GM23248 (cell line): ENCODE results near the gene KLHL10. TPM values are rescaled to one million over a fixed set of nuclear protein-coding genes. Genes with fewer than 3 reads are reported as not detected.

Experiments used
- DNase-seq: peaks from one replicate; pipeline ENCODE4 v3.0.0-alpha.2; 2015
- H2AFZ ChIP-seq: fragments of 200-600 bp; sonication (generic); 2 replicates; pipeline ENCODE4 v1.6.1; 2016; ENCODE audit warnings: antibody characterized with exemption
- H3F3A ChIP-seq: fragments of 200-600 bp; sonication (generic); 2 replicates; pipeline ENCODE4 v1.6.1; 2016; ENCODE audit warnings: mild to moderate bottlenecking, antibody characterized with exemption, mixed run types; ENCODE audit not compliant: insufficient read depth
- H3K27ac ChIP-seq: fragments of 200-600 bp; sonication (generic); 2 replicates; pipeline ENCODE4 v1.5.1; 2016; ENCODE audit warnings: mild to moderate bottlenecking
- H3K27me3 ChIP-seq: fragments of 200-600 bp; sonication (generic); replicated peaks from 2 replicates; pipeline ENCODE4 v1.6.1; 2016; ENCODE audit warnings: mild to moderate bottlenecking; ENCODE audit not compliant: insufficient read depth
- H3K36me3 ChIP-seq: fragments of 200-600 bp; sonication (generic); 2 replicates; pipeline ENCODE4 v1.6.1; 2016; ENCODE audit warnings: low read depth, mild to moderate bottlenecking
- H3K4me1 ChIP-seq: fragments of 200-600 bp; sonication (generic); 2 replicates; pipeline ENCODE4 v1.6.1; 2016; ENCODE audit warnings: mild to moderate bottlenecking; ENCODE audit not compliant: insufficient read depth
- H3K4me2 ChIP-seq: fragments of 200-600 bp; sonication (generic); one replicate; pipeline ENCODE4 v1.6.1; 2016; ENCODE audit warnings: mild to moderate bottlenecking; ENCODE audit not compliant: unreplicated experiment
- H3K4me3 ChIP-seq: fragments of 200-600 bp; sonication (generic); 2 replicates; pipeline ENCODE4 v1.5.1; 2016; ENCODE audit warnings: mild to moderate bottlenecking
- H3K79me2 ChIP-seq: fragments of 200-600 bp; sonication (generic); 2 replicates; pipeline ENCODE4 v1.6.1; 2016; ENCODE audit warnings: mild to moderate bottlenecking; ENCODE audit not compliant: insufficient read depth
- H3K9ac ChIP-seq: fragments of 200-600 bp; sonication (generic); 2 replicates; pipeline ENCODE4 v1.6.1; 2016; ENCODE audit warnings: mild to moderate bottlenecking
- H3K9me2 ChIP-seq: fragments of 200-600 bp; sonication (generic); 2 replicates; pipeline ENCODE4 v1.6.1; 2016; ENCODE audit warnings: mixed run types, mild to moderate bottlenecking, moderate library complexity; ENCODE audit not compliant: insufficient read depth
- H3K9me3 ChIP-seq: fragments of 200-600 bp; sonication (generic); one replicate; pipeline ENCODE4 v1.6.1; 2017; ENCODE audit warnings: low read depth
- H4K20me1 ChIP-seq: fragments of 200-600 bp; sonication (generic); 2 replicates; pipeline ENCODE4 v1.6.0; 2016; ENCODE audit not compliant: insufficient read depth
- EZH2 ChIP-seq: fragments of 200-600 bp; sonication (generic); IDR thresholded peaks from 2 replicates; pipeline ENCODE4 v1.6.1; 2018; ENCODE audit warnings: antibody characterized with exemption, mild to moderate bottlenecking; ENCODE audit not compliant: insufficient read depth, poor library complexity, severe bottlenecking
- EZH2phosphoT487 ChIP-seq: fragments of 200-600 bp; sonication (generic); IDR thresholded peaks from 2 replicates; pipeline ENCODE4 v1.6.1; 2018; ENCODE audit warnings: antibody characterized with exemption, moderate library complexity, mild to moderate bottlenecking, low read depth; ENCODE audit not compliant: insufficient read depth
- WGBS, 2 experiments: methylation state at CpG; one replicate each; pipeline ENCODE4 v1.1.6; 2015 to 2017; ENCODE audit warnings: low lambda C conversion rate in 2 of 2, low coverage in 1 of 2; ENCODE audit errors: missing lambda C conversion rate in 2 of 2; 5-methylcytosine and 5-hydroxymethylcytosine counted together
- in situ Hi-C: fragments of 300-500 bp; cut with MboI; formaldehyde crosslinking; loops from 2 replicates; pipeline ENCODE4 v1.15.0; 2020
- polyA plus RNA-seq: library from polyadenylated mRNA; unstranded; fragments of >200 nt; fragmentation: Nextera tagmentation; extraction: Ambion mirVana; gene quantifications from 2 replicates; pipeline ENCODE4 v1.2.1, GENCODE V29; 2016
- total RNA-seq: library from RNA; depleted of rRNA; stranded (reverse); fragments of >200 nt; shearing (Covaris generic); gene quantifications from 2 replicates; pipeline ENCODE4 v1.2.3, GENCODE V29; 2014

The KLHL10 gene
- total and polyA plus RNA-seq, 2 experiments from 2014 or later = 0.09 to 2.3 TPM

DNA sequence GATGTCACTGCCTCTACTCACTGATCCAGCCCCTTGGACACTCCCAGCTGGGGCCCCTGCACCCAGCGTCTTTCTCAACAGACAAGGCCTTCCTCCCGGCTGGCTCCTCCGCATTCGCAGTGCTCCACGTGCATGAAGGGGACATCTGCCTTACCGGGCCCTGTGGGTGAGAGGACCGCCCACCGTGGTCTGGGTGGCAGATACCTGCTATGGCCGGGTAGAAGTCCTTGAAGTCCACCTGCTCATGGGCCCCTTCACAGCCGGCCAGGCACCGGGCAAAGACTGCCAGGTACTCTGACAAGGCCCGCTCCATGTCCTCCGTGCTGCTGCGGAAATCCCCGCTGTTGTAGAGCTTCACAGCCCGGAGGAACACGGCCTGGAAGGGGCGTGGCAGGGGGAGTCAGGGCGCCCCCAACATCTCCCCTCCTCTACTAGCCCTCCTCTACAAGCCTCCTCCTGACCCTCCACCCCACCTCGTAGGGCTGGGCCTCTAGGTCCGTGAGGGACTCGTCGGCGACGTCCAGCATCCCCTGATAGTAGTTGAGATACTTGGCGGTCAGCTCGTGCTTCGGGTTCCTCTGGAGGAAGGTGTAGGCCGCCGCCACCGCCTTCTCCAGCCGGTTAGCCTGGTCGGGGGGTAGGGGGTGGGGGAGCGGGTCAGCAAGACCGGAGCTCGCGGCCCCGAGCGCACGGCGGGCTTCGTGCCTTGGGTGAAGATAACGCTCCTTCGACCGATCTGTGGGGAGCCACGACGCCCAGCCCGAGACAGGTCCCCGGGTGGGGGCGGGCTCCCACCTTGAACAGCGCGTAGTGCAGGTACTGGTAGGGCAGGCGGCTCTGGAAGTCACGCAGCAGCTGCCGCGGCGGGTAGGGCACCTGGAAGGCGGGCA is 26.7 kb upstream of the KLHL10 start:
- Histone ChIP-seq H3K9ac (peak overlapping the region; percentile 97), H3K36me3 (no peaks in the 10 kb centered on the region; the same call in 1 of the 2 replicates), H3F3A (no peaks in the 10 kb centered on the region), H3K27me3 (no peaks in the 10 kb centered on the region), H3K4me3 (peak overlapping the region; percentile 92), H3K4me1 (peaks cover 28% of the 10 kb centered on the region), H3K79me2 (peaks cover 65% of the 10 kb centered on the region), H3K4me2 (peak overlapping the region; percentile 98), H2AFZ (peak overlapping the region; percentile 87), H3K27ac (peak overlapping the region; percentile 79), H3K9me2 (no peaks in the 10 kb centered on the region), H3K9me3 (no peaks in the 10 kb centered on the region), H4K20me1 (no peaks in the 10 kb centered on the region)
- in situ Hi-C loops = no loop called here
- peak; percentile 38 for DNase-seq
- TF ChIP-seq EZH2 = no peak
- TF ChIP-seq EZH2phosphoT487 = no peak
- WGBS, 2 experiments = 11 to 20% methylated on average over 48 to 51 of the region's 58 CpGs

DNA sequence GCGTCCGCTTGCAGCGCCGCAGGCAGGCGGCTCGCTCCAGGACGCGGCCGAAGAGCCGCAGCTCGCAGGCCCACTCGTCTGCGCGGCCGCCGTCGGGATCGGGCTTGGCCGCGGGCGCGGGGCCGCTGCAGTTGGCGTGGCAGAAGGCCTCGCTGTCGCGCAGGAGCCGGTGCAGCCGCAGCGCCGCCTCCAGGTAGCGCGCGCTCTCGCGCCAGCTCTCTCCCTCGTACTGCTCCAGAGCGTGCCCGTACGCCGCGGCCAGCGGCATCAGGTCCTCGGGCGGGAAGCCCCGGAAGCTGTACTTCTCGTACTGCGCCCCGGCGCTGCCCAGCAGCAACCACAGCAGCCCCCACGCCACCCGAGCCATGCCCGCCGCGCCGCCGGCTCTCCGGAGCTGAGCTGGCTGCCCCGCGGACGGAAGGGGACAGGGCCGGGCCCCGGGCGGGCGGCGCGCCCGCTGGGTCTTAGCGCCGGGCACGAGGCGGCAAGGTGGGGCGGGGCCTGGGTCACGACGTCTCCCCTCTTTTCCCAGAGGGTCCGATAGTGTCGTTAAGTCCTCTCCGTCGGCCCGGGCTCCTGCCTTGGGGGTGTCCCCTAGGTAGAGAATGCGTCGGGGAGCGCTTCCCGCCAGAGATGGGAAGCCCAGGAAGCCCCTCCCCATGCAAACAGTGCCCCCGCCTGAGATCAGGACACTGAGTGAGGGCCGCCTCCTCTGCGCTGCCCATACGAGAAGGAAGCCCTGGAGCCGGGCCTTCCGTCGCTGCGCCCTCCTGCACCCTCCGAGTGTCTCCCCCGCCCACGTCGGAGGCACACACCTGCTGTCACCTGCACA is 25.9 kb upstream of the KLHL10 start, which contains the start of gene P3H4:
Gene P3H4 (minus strand): TSS at position 401 of the 832 bp plus-strand sequence. CDS start 34 bp downstream, at position 367.
- Histone ChIP-seq H3K9me2 (no peaks in the 10 kb centered on the region), H3K27me3 (no peaks in the 10 kb centered on the region), H3K4me1 (peaks cover 28% of the 10 kb centered on the region), H3K27ac (peak within 1 kb of the TSS; percentile 79), H3K36me3 (no peaks in the 10 kb centered on the region; the same call in 1 of the 2 replicates), H3F3A (no peaks in the 10 kb centered on the region), H3K9me3 (no peaks in the 10 kb centered on the region), H2AFZ (peak within 1 kb of the TSS; percentile 87), H3K79me2 (peaks cover 73% of the 10 kb centered on the region), H3K4me3 (peak within 1 kb of the TSS; percentile 92), H4K20me1 (peaks cover 7% of the 10 kb centered on the region; the same call in 1 of the 2 replicates), H3K9ac (peak within 1 kb of the TSS; percentile 97), H3K4me2 (peak within 1 kb of the TSS; percentile 98)
- peak; percentile 90 for DNase-seq
- in situ Hi-C loops = no loop called here
- no peak for TF ChIP-seq EZH2
- TF ChIP-seq EZH2phosphoT487 = no peak
- 1% methylated on average over 68 to 89 of the region's 96 CpGs for WGBS, 2 experiments

DNA sequence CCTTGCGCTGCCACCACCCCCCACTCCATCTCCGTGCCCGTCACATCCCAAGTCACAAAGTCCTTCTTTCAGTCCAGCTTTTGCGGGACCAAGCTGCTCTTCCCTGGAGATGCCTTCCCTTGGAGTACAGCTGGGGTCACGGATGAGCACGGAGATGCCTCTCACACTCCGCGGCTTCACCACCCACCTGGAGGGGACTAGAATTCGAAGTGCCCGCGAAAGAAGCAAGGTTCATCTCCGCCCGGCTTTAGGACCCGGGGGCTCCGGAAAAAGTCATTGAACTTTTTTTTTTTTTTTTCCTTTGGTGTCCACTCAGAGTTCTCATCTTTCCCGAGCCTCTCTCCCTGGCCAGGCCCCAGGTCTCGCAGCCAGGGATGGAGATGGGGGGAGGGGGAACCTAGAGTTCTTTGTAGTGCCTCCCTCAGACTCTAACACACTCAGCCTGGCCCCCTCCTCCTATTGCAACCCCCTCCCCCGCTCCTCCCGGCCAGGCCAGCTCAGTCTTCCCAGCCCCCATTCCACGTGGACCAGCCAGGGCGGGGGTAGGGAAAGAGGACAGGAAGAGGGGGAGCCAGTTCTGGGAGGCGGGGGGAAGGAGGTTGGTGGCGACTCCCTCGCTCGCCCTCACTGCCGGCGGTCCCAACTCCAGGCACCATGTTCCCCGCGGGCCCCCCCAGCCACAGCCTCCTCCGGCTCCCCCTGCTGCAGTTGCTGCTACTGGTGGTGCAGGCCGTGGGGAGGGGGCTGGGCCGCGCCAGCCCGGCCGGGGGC is 25.1 kb upstream of the KLHL10 start, which contains the start of gene FKBP10:
Gene FKBP10 (plus strand): TSS at position 624 of the 771 bp plus-strand sequence. CDS start 31 bp downstream, at position 655.
- H3K4me3 ChIP-seq = peak within 1 kb of the TSS; percentile 92
- peak within 1 kb of the TSS; percentile 79 for H3K27ac ChIP-seq
- no peaks in the 10 kb centered on the region for H3F3A ChIP-seq
- 1 to 3% methylated on average over 23 to 31 of the region's 35 CpGs for WGBS, 2 experiments
- peaks cover 3% of the 10 kb centered on the region; the same call in 1 of the 2 replicates for H3K36me3 ChIP-seq
- peak within 1 kb of the TSS; percentile 87 for H2AFZ ChIP-seq
- TF ChIP-seq EZH2 (no peak), EZH2phosphoT487 (no peak)
- peak; percentile 92 for DNase-seq
- no peaks in the 10 kb centered on the region for H3K9me3 ChIP-seq
- in situ Hi-C loops = no loop called here
- H3K79me2 ChIP-seq = peaks cover 81% of the 10 kb centered on the region
- peak within 1 kb of the TSS; percentile 98 for H3K4me2 ChIP-seq
- H3K4me1 ChIP-seq = peaks cover 28% of the 10 kb centered on the region
- peak within 1 kb of the TSS; percentile 97 for H3K9ac ChIP-seq
- peaks cover 9% of the 10 kb centered on the region; the same call in 1 of the 2 replicates for H4K20me1 ChIP-seq
- H3K9me2 ChIP-seq = no peaks in the 10 kb centered on the region
- no peaks in the 10 kb centered on the region for H3K27me3 ChIP-seq
